ENCODE measurements around the gene SMYD4. TPM values are rescaled to one million over a fixed set of nuclear protein-coding genes. Genes with fewer than 3 reads are reported as not detected.
A peak's percentile ranks its signal among the peaks of the same experiment; 100 is the strongest.

Gene SMYD4
- total and polyA plus RNA-seq, 2 experiments from 2014 or later: 17.0 to 21.9 TPM

- Histone ChIP-seq H3K4me2 (no peak overlapping the region), H3K36me3 (ENCODE audit: insufficient read depth) (no peaks in the 10 kb centered on the region), H3K27me3 (ENCODE audit: insufficient read depth) (no peaks in the 10 kb centered on the region), H3K9me2 (ENCODE audit: insufficient read depth) (no peaks in the 10 kb centered on the region), H3K4me3 (no peak overlapping the region), H4K20me1 (replicated peaks; ENCODE audit: insufficient read depth) (peaks cover 33% of the 10 kb centered on the region), H2AFZ (no peak overlapping the region), H3F3A (replicated peaks; ENCODE audit: low read depth) (0 out of 2 replicates have a peak, but pooled peaks cover 8% of the 10 kb centered on the region), H3K27ac (ENCODE audit: low read depth) (no peak overlapping the region), H3K79me2 (replicated peaks; ENCODE audit: insufficient read depth) (peaks cover 96% of the 10 kb centered on the region), H3K4me1 (ENCODE audit: insufficient read depth) (no peaks in the 10 kb centered on the region)
- H3K36me3 Mint-ChIP-seq (ENCODE audit: low read depth): peaks cover 26% of the 10 kb centered on the region
- H3K4me1 Mint-ChIP-seq: peaks cover 5% of the 10 kb centered on the region
- TF ChIP-seq JUNB (IDR thresholded peaks at IDR 0.05; ENCODE audit: unreplicated experiment) (no peak), CREB1 (CRISPR knock-in tag; IDR thresholded peaks at IDR 0.05; ENCODE audit: low read depth) (no peak), REST (IDR thresholded peaks at IDR 0.05; ENCODE audit: unreplicated experiment) (no peak), ZNF114 (CRISPR knock-in tag; IDR thresholded peaks at IDR 0.05) (no peak), ZNF331 (CRISPR knock-in tag; IDR thresholded peaks at IDR 0.05; ENCODE audit: low read depth) (no peak), CTCF (conservative IDR thresholded peaks at IDR 0.05; ENCODE audit: low read depth in 2 of 2) (no peak)
- ATAC-seq: no peak
- H3K4me3 Mint-ChIP-seq: no peak overlapping the region
- H3K9me3 Mint-ChIP-seq: no peaks in the 10 kb centered on the region
- no peak overlapping the region for H3K27ac Mint-ChIP-seq
- no peak for DNase-seq (ENCODE audit: low spot score)
- H3K27me3 Mint-ChIP-seq (ENCODE audit: insufficient read depth, low read depth, poor library complexity): peaks cover 1% of the 10 kb centered on the region
Observed at GRCh38 chr17:1834380-1835149, 4.9 kb upstream of the SMYD4 start.

GRCh38 chr17:1830288-1830687 is 586 bp upstream of the SMYD4 start:
- no peaks in the 10 kb centered on the region for H3K27me3 ChIP-seq (ENCODE audit: insufficient read depth)
- H3K27ac Mint-ChIP-seq: peak overlapping the region; percentile 54

More at GRCh38 chr17:1830288-1830687, 586 bp upstream of the SMYD4 start:
- Histone ChIP-seq H3K79me2 (replicated peaks; ENCODE audit: insufficient read depth) (peaks cover 71% of the 10 kb centered on the region), H3K27ac (ENCODE audit: low read depth) (no peak overlapping the region), H2AFZ (peak overlapping the region; percentile 86), H3K4me1 (ENCODE audit: insufficient read depth) (no peaks in the 10 kb centered on the region), H3K36me3 (ENCODE audit: insufficient read depth) (peaks cover 4% of the 10 kb centered on the region; the same call in 1 of the 2 replicates), H3K4me2 (peak overlapping the region; percentile 96), H3K9me2 (ENCODE audit: insufficient read depth) (no peaks in the 10 kb centered on the region), H4K20me1 (replicated peaks; ENCODE audit: insufficient read depth) (peaks cover 9% of the 10 kb centered on the region; the same call in 1 of the 2 replicates), H3K4me3 (peak overlapping the region; percentile 95), H3F3A (replicated peaks; ENCODE audit: low read depth) (0 out of 2 replicates have a peak, but pooled peaks cover 8% of the 10 kb centered on the region)
- Mint-ChIP-seq H3K4me1 (peaks cover 11% of the 10 kb centered on the region), H3K27me3 (ENCODE audit: insufficient read depth, low read depth, poor library complexity) (peaks cover 1% of the 10 kb centered on the region), H3K36me3 (ENCODE audit: low read depth) (peaks cover 25% of the 10 kb centered on the region), H3K9me3 (no peaks in the 10 kb centered on the region), H3K4me3 (peak overlapping the region; percentile 93)
- TF ChIP-seq POLR2AphosphoS5 (IDR thresholded peaks at IDR 0.05; ENCODE audit: low read depth): no peak
- DNase-seq (ENCODE audit: low spot score) (peak; percentile 62), ATAC-seq (peak; percentile 11)
